ENCODE results near the gene LRP3. TPM values are rescaled to one million over a fixed set of nuclear protein-coding genes. Genes with fewer than 3 reads are reported as not detected.

LRP3 gene
- total RNA-seq, 4 donors from 2014 or later: 5.5 to 17.2 (median 8.9) TPM

- 100% methylated on average over 1 of the region's 8 CpGs; no CpG with 5 or more reads in 1 of the 2 donors for WGBS, 2 donors
- Histone ChIP-seq H3K4me3 (no peak overlapping the region), H3K27ac (no peak overlapping the region), H3K27me3 (peaks cover 0 to 18% (median 0%) of the 10 kb centered on the region in 4 donors), H3K9me3 (no peaks in the 10 kb centered on the region), H3K4me1 (peaks cover 0 to 10% (median 0%) of the 10 kb centered on the region in 3 donors), H3K36me3 (no peaks in the 10 kb centered on the region)
- TF ChIP-seq CTCF (IDR thresholded peaks at IDR 0.05): no peak
- TF ChIP-seq POLR2A (IDR thresholded peaks at IDR 0.05): no peak
- intact Hi-C loops (cut with DNase I): no loop called here
- DNase-seq: no peak
Observed at GRCh38 chr19:33252971-33253370, 58.8 kb downstream of the LRP3 start.

GRCh38 chr19:33254245-33254824 is 60.2 kb downstream of the LRP3 start:
- TF ChIP-seq POLR2A (IDR thresholded peaks at IDR 0.05) (no peak), CTCF (IDR thresholded peaks at IDR 0.05) (no peak)
- DNase-seq: no peak

GRCh38 chr19:33255781-33256180 is 61.7 kb downstream of the LRP3 start:
- Histone ChIP-seq H3K36me3 (no peaks in the 10 kb centered on the region), H3K9me3 (no peaks in the 10 kb centered on the region), H3K4me3 (no peak overlapping the region), H3K4me1 (peaks cover 0 to 4% (median 0%) of the 10 kb centered on the region in 3 donors), H3K27ac (no peak overlapping the region), H3K27me3 (peaks cover 0 to 18% (median 0%) of the 10 kb centered on the region in 4 donors)
- TF ChIP-seq POLR2A (IDR thresholded peaks at IDR 0.05): no peak
- no peak for TF ChIP-seq CTCF (IDR thresholded peaks at IDR 0.05)
- DNase-seq: no peak
- WGBS, 2 donors: 86 to 92% methylated on average over 5 to 6 of the region's 7 CpGs
- intact Hi-C loops (cut with DNase I): no loop called here

More at GRCh38 chr19:33254245-33254824, 60.2 kb downstream of the LRP3 start:
- 70 to 87% methylated on average over 3 to 6 of the region's 13 CpGs for WGBS, 2 donors
- Histone ChIP-seq H3K4me3 (no peak overlapping the region), H3K27ac (no peak overlapping the region), H3K4me1 (peaks cover 0 to 6% (median 0%) of the 10 kb centered on the region in 3 donors), H3K36me3 (no peaks in the 10 kb centered on the region), H3K27me3 (peaks cover 0 to 18% (median 0%) of the 10 kb centered on the region in 4 donors), H3K9me3 (no peaks in the 10 kb centered on the region)
- intact Hi-C loops (cut with DNase I): no loop called here

GRCh38 chr19:33256261-33256660 is 62.1 kb downstream of the LRP3 start:
- peaks cover 0 to 18% (median 0%) of the 10 kb centered on the region in 4 donors for H3K27me3 ChIP-seq
- WGBS, 2 donors: 58 to 100% methylated on average over 1 to 4 of the region's 7 CpGs
- TF ChIP-seq CTCF (IDR thresholded peaks at IDR 0.05) (no peak), POLR2A (IDR thresholded peaks at IDR 0.05) (no peak)
- H3K27ac ChIP-seq: no peak overlapping the region
- intact Hi-C loops (cut with DNase I): no loop called here
- H3K4me3 ChIP-seq: no peak overlapping the region
- no peaks in the 10 kb centered on the region for H3K9me3 ChIP-seq
- no peaks in the 10 kb centered on the region for H3K36me3 ChIP-seq
- no peak for DNase-seq
- H3K4me1 ChIP-seq: peaks cover 0 to under 1% (median 0%) of the 10 kb centered on the region in 3 donors

- WGBS, 2 donors: 100% methylated on average over 2 of the region's 2 CpGs
- Histone ChIP-seq H3K27ac (no peak overlapping the region), H3K4me1 (no peaks in the 10 kb centered on the region), H3K36me3 (no peaks in the 10 kb centered on the region), H3K27me3 (peaks cover 0 to 7% (median 0%) of the 10 kb centered on the region in 4 donors), H3K4me3 (no peak overlapping the region), H3K9me3 (no peaks in the 10 kb centered on the region)
- TF ChIP-seq CTCF (IDR thresholded peaks at IDR 0.05) (no peak), POLR2A (IDR thresholded peaks at IDR 0.05) (no peak)
- intact Hi-C loops (cut with DNase I): no loop called here
- no peak for DNase-seq
Observed at GRCh38 chr19:33257828-33258227, 63.7 kb downstream of the LRP3 start.

Other genes with a start within 250 kb of the LRP3 start
- 10 to 100 TPM in 1 of 4 donors, 1 to 10 TPM in 3; 4.6 to 10.5 (median 8.7) TPM for gene CEP89, start 222.4 kb upstream of the LRP3 start, total RNA-seq
- 1 to 10 TPM in 3 of 4 donors, under 1 TPM in 1; 0.91 to 3.9 (median 2.1) TPM for gene FAAP24, start 222.1 kb upstream of the LRP3 start, total RNA-seq
- 1 to 10 TPM; 1.1 to 1.6 (median 1.6) TPM for gene RHPN2, start 129.4 kb upstream of the LRP3 start, total RNA-seq
- gene GPATCH1, start 113.1 kb upstream of the LRP3 start, total RNA-seq: 1 to 10 TPM; 3.6 to 9.3 (median 6.2) TPM
- gene WDR88, start 62.2 kb upstream of the LRP3 start, total RNA-seq: not detected
- not detected for gene SLC7A10, start 31.5 kb downstream of the LRP3 start, total RNA-seq
- gene CEBPA, start 108.2 kb downstream of the LRP3 start, total RNA-seq: 10 to 100 TPM; 27.1 to 33.5 (median 31.5) TPM
- 10 to 100 TPM; 18.5 to 31.6 (median 26.8) TPM for gene CEBPG, start 179.4 kb downstream of the LRP3 start, total RNA-seq